HG02623 (cell line): ENCODE data around the gene KPNA5.
"Not testable (repeated sequence)": the region's sequence is repeated elsewhere in the genome, so short reads cannot be mapped to it uniquely, and the experiment has no call there.

ENCODE experiments used
- ATAC-seq: cut with Tn5 transposase; IDR thresholded peaks from one replicate; pipeline ENCODE4 v1.9.1; 2021; ENCODE audit warnings: moderate library complexity; ENCODE audit not compliant: unreplicated experiment

KPNA5 gene

GRCh38 chr6:116680880-116681672 lies at the start of gene KPNA5:
KPNA5 (plus strand) TSS chr6:116681211; CDS start chr6:116681335, 124 bp downstream.
- peak; percentile 97 for ATAC-seq

GRCh38 chr6:116631379-116631990 lies 49.5 kb upstream of the KPNA5 start:
- ATAC-seq, result peak; percentile 74

GRCh38 chr6:116633685-116634084 lies 47.3 kb upstream of the KPNA5 start:
- ATAC-seq, result no peak

- ATAC-seq, result no peak
These were observed 32.9 kb upstream of the KPNA5 start for GRCh38 chr6:116648156-116648555.

GRCh38 chr6:116649129-116649528 lies 31.9 kb upstream of the KPNA5 start:
- no peak for ATAC-seq

- ATAC-seq, result no peak
These were observed 29.1 kb upstream of the KPNA5 start for GRCh38 chr6:116651916-116652315.

- no peak for ATAC-seq
These were observed 19.4 kb upstream of the KPNA5 start for GRCh38 chr6:116661594-116661993.

GRCh38 chr6:116662202-116662601 lies 18.8 kb upstream of the KPNA5 start:
- no peak for ATAC-seq

- ATAC-seq, result no peak
These were observed 17.7 kb upstream of the KPNA5 start for GRCh38 chr6:116663308-116663707.

- ATAC-seq, result not testable (repeated sequence)
These were observed 16.8 kb upstream of the KPNA5 start for GRCh38 chr6:116664169-116664568.

GRCh38 chr6:116665464-116665863 lies 15.5 kb upstream of the KPNA5 start:
- no peak for ATAC-seq

- ATAC-seq, result peak; percentile 42
These were observed 14.1 kb upstream of the KPNA5 start for GRCh38 chr6:116666869-116667268.

- ATAC-seq, result peak; percentile 26
These were observed 13.4 kb upstream of the KPNA5 start for GRCh38 chr6:116667623-116668022.

GRCh38 chr6:116672306-116672705 lies 8.7 kb upstream of the KPNA5 start:
- no peak for ATAC-seq

GRCh38 chr6:116676021-116676420 lies 5.0 kb upstream of the KPNA5 start:
- no peak for ATAC-seq

- no peak for ATAC-seq
These were observed 1.3 kb downstream of the KPNA5 start for GRCh38 chr6:116682334-116682712.

- no peak for ATAC-seq
These were observed 4.5 kb downstream of the KPNA5 start for GRCh38 chr6:116685437-116685993.

GRCh38 chr6:116686475-116687101 lies 5.6 kb downstream of the KPNA5 start:
- ATAC-seq, result not testable (repeated sequence)

- no peak for ATAC-seq
These were observed 10.1 kb downstream of the KPNA5 start for GRCh38 chr6:116691154-116691553.

GRCh38 chr6:116692873-116693272 lies 11.9 kb downstream of the KPNA5 start:
- not testable (repeated sequence) for ATAC-seq

GRCh38 chr6:116693275-116693674 lies 12.3 kb downstream of the KPNA5 start:
- ATAC-seq, result not testable (repeated sequence)

GRCh38 chr6:116695401-116695800 lies 14.4 kb downstream of the KPNA5 start:
- peak; percentile 88 for ATAC-seq
